Measurements from ENCODE around the gene HSPA4L. TPM values are rescaled to one million over a fixed set of nuclear protein-coding genes. Genes with fewer than 3 reads are reported as not detected.

Gene HSPA4L
- total RNA-seq, 1 experiment from 2014 or later = 68.9 TPM

DNA sequence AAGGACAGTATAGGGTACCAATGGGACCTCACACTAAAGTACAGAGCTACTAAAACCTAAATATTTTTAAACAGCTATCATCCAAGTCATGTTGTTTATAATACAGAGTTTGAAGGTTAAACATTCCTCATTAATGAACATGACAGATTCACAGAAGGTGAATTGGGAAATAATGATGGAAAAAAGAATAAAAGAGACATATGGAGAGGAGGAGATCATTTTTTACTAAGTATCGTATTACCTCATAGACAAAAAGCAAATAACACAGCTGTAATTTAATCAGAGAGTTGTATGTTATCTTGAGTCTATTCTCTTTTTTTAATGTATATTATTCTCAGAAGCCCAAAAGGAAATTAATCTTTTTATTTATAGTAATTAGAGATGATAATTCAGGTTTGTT is 106.4 kb downstream of the HSPA4L start:
- TF ChIP-seq, protein P1, sequence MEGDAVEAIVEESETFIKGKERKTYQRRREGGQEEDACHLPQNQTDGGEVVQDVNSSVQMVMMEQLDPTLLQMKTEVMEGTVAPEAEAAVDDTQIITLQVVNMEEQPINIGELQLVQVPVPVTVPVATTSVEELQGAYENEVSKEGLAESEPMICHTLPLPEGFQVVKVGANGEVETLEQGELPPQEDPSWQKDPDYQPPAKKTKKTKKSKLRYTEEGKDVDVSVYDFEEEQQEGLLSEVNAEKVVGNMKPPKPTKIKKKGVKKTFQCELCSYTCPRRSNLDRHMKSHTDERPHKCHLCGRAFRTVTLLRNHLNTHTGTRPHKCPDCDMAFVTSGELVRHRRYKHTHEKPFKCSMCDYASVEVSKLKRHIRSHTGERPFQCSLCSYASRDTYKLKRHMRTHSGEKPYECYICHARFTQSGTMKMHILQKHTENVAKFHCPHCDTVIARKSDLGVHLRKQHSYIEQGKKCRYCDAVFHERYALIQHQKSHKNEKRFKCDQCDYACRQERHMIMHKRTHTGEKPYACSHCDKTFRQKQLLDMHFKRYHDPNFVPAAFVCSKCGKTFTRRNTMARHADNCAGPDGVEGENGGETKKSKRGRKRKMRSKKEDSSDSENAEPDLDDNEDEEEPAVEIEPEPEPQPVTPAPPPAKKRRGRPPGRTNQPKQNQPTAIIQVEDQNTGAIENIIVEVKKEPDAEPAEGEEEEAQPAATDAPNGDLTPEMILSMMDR (IDR thresholded peaks at IDR 0.05; ENCODE audit: unreplicated experiment) = no peak
- Mint-ChIP-seq H3K4me3 (ENCODE audit: unreplicated experiment) (no peak overlapping the region), H3K27me3 (ENCODE audit: insufficient read depth, unreplicated experiment) (no peaks in the 10 kb centered on the region), H3K27ac (ENCODE audit: low read depth, unreplicated experiment) (peak overlapping the region; percentile 23), H3K9me3 (ENCODE audit: unreplicated experiment) (no peaks in the 10 kb centered on the region), H3K4me1 (ENCODE audit: insufficient read depth, unreplicated experiment) (peaks cover 21% of the 10 kb centered on the region), H3K36me3 (ENCODE audit: insufficient read depth, unreplicated experiment) (peaks cover 6% of the 10 kb centered on the region)
- BruUV-seq (replicated peaks) = no TSS peak
- intact Hi-C loops (cut with micrococcal nuclease) = loop anchor here (10.0 kb wide), 1 partner anchor 176 kb away; the partner anchor contains the start of gene LARP1B
- ChIA-PET POLR2A (interaction anchor here (0.7 to 5.7 kb wide), 6 partner anchors 7 to 172 kb away, joined by 3 to 53 read pairs (median 8); partner anchors contain the start of genes ABHD18, HSPA4L, LARP1B and MFSD8), CTCF (interaction anchor here (1.3 kb wide), 1 partner anchor 109 kb away, joined by 4 read pairs; no protein-coding TSS in a partner anchor)
- no peak for DNase-seq (ENCODE audit: unreplicated experiment)

DNA sequence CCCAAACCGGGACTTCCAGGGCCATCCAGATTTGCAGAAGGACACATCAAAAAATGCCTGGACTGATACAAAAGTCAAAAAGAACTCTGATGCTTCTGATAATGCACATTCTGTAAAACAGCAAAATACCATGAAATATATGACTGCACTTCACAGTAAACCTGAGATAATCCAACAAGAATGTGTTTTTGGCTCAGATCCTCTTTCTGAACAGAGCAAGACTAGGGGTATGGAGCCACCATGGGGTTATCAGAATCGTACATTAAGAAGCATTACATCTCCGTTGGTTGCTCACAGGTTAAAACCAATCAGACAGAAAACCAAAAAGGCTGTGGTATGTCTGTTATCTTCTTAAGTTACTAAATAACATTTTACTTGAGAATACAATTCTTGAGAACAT is 107.8 kb downstream of the HSPA4L start:
- peak overlapping the region; percentile 35 for H3K27ac Mint-ChIP-seq (ENCODE audit: low read depth, unreplicated experiment)
- POLR2A ChIA-PET = interaction anchor here (0.7 to 5.7 kb wide), 6 partner anchors 9 to 171 kb away, joined by 3 to 53 read pairs (median 6); partner anchors contain the start of genes ABHD18, LARP1B, MFSD8 and PLK4
- no peak for DNase-seq (ENCODE audit: unreplicated experiment)

More for the DNA sequence above, 107.8 kb downstream of the HSPA4L start:
- TF ChIP-seq, protein P1 (IDR thresholded peaks at IDR 0.05; ENCODE audit: unreplicated experiment) = no peak
- H3K4me1 Mint-ChIP-seq (ENCODE audit: insufficient read depth, unreplicated experiment) = peaks cover 21% of the 10 kb centered on the region
- intact Hi-C loops (cut with micrococcal nuclease) = loop anchor here (10.0 kb wide), 1 partner anchor 175 kb away; the partner anchor contains the start of gene LARP1B
- H3K4me3 Mint-ChIP-seq (ENCODE audit: unreplicated experiment) = no peak overlapping the region
- H3K36me3 Mint-ChIP-seq (ENCODE audit: insufficient read depth, unreplicated experiment) = peaks cover 6% of the 10 kb centered on the region
- no peaks in the 10 kb centered on the region for H3K9me3 Mint-ChIP-seq (ENCODE audit: unreplicated experiment)
- H3K27me3 Mint-ChIP-seq (ENCODE audit: insufficient read depth, unreplicated experiment) = no peaks in the 10 kb centered on the region
- CTCF ChIA-PET = interaction anchor here (0.7 to 1.2 kb wide), 3 partner anchors 8 to 635 kb away, joined by 3 to 5 read pairs (median 3); no protein-coding TSS in a partner anchor
- no TSS peak for BruUV-seq (replicated peaks)

Other genes starting within 250 kb of the HSPA4L start
- 5.9 and 9.2 TPM in 2 replicates for gene INTU, start 149.4 kb upstream of the HSPA4L start, total RNA-seq (2022)
- not detected in 2 replicates for gene SLC25A31, start 51.9 kb upstream of the HSPA4L start, total RNA-seq (2022)
- gene PLK4, start 98.6 kb downstream of the HSPA4L start, total RNA-seq (2022) = 8.9 and 10.9 TPM in 2 replicates
- 17.7 and 24.1 TPM in 2 replicates for gene MFSD8, start 182.9 kb downstream of the HSPA4L start, total RNA-seq (2022)
- 10.7 and 12.1 TPM in 2 replicates for gene ABHD18, start 183.1 kb downstream of the HSPA4L start, total RNA-seq (2022)